SK-N-SH (cell line): ENCODE data around the gene DGKD. TPM values are rescaled to one million over a fixed set of nuclear protein-coding genes. Genes with fewer than 3 reads are reported as not detected.
A peak's percentile ranks its signal among the peaks of the same experiment; 100 is the strongest.

Source experiments
- CTCF ChIA-PET: fragments of 300-600, 350-600 bp; formaldehyde crosslinking; extraction: SDS; loops from one replicate; lab custom pipeline; 2021; lab: Yijun Ruan, JAX
- POLR2A ChIA-PET: fragments of 350-600 bp; sonication (Branson Sonifier 250); formaldehyde crosslinking; extraction: SDS; loops from one replicate; lab custom pipeline; 2020; ENCODE audit warnings: antibody characterized with exemption, inconsistent platforms; lab: Yijun Ruan, JAX
- DNase-seq: peaks from one replicate; pipeline ENCODE4 v3.0.0; 2012
- H2AFZ ChIP-seq: fragments of 200-600 bp; sonication (generic); 2 replicates; pipeline ENCODE4 v1.8.1; 2016; ENCODE audit warnings: antibody characterized with exemption, mild to moderate bottlenecking, low read depth
- H3F3A ChIP-seq: fragments of 200-600 bp; sonication (generic); replicated peaks from 2 replicates; pipeline ENCODE3; 2016; ENCODE audit warnings: antibody characterized with exemption, mild to moderate bottlenecking; ENCODE audit not compliant: insufficient read depth
- H3K27ac ChIP-seq, 2 experiments: fragments of 200-500 bp in 1 of 2; fragments of 200-600 bp in 1 of 2; sonication (Bioruptor generic) in 1 of 2; sonication (generic), shearing (Covaris generic) in 1 of 2; 2 replicates each; pipeline versions ENCODE4 v1.5.1 to v1.6.1; 2014 to 2016; ENCODE audit warnings: low read depth in 2 of 2, inconsistent platforms in 1 of 2, low read length in 1 of 2, mild to moderate bottlenecking in 1 of 2, mixed read lengths in 1 of 2
- H3K27me3 ChIP-seq: fragments of 200-600 bp; sonication (generic), shearing (Covaris generic); 2 replicates; pipeline ENCODE4 v1.6.1; 2016; ENCODE audit warnings: mixed run types; ENCODE audit not compliant: insufficient read depth
- H3K36me3 ChIP-seq, 2 experiments: fragments of 200-500 bp in 1 of 2; fragments of 200-600 bp in 1 of 2; sonication (Bioruptor generic) in 1 of 2; sonication (generic) in 1 of 2; replicated peaks in 1 of 2; 2 replicates each; pipeline versions ENCODE3 to v1.5.1; 2014 to 2016; ENCODE audit warnings: low read length in 1 of 2, mild to moderate bottlenecking in 1 of 2; ENCODE audit not compliant: insufficient read depth in 2 of 2, control insufficient read depth in 1 of 2
- H3K4me1 ChIP-seq, 2 experiments: fragments of 200-500 bp in 1 of 2; fragments of 200-600 bp in 1 of 2; sonication (Bioruptor generic) in 1 of 2; sonication (generic), shearing (Covaris generic) in 1 of 2; 2 replicates each; pipeline versions ENCODE4 v1.5.1 to v1.6.1; 2014 to 2016; ENCODE audit warnings: low read depth in 1 of 2, low read length in 1 of 2, mixed run types in 1 of 2; ENCODE audit not compliant: insufficient read depth in 2 of 2, control insufficient read depth in 1 of 2
- H3K4me2 ChIP-seq: fragments of 200-600 bp; sonication (generic), shearing (Covaris generic); 2 replicates; pipeline ENCODE4 v1.6.1; 2017; ENCODE audit warnings: mixed run types
- H3K4me3 ChIP-seq, 2 experiments: fragments of 200-500 bp in 1 of 2; fragments of 200-600 bp in 1 of 2; sonication (Bioruptor generic) in 1 of 2; sonication (generic), shearing (Covaris generic) in 1 of 2; 2 replicates each; pipeline versions ENCODE4 v1.5.1 to v1.8.1; 2014 to 2016; ENCODE audit warnings: low read depth in 2 of 2, inconsistent platforms in 1 of 2, low read length in 1 of 2, mild to moderate bottlenecking in 1 of 2, mixed read lengths in 1 of 2, moderate library complexity in 1 of 2
- H3K79me2 ChIP-seq: fragments of 200-600 bp; sonication (generic); 2 replicates; pipeline ENCODE4 v1.8.1; 2017; ENCODE audit warnings: mild to moderate bottlenecking; ENCODE audit not compliant: insufficient read depth
- H3K9ac ChIP-seq: fragments of 200-600 bp; sonication (generic); 2 replicates; pipeline ENCODE4 v1.6.1; 2017; ENCODE audit warnings: mixed run types
- H3K9me2 ChIP-seq: fragments of 200-600 bp; sonication (generic); 2 replicates; pipeline ENCODE4 v1.6.1; 2017; ENCODE audit warnings: mixed run types
- H3K9me3 ChIP-seq: fragments of 200-600 bp; sonication (generic); 2 replicates; pipeline ENCODE4 v1.6.1; 2017; ENCODE audit warnings: mixed run types, mild to moderate bottlenecking, moderate library complexity
- H4K20me1 ChIP-seq: fragments of 200-600 bp; sonication (generic); 2 replicates; pipeline ENCODE4 v1.6.1; 2017; ENCODE audit warnings: mild to moderate bottlenecking, mixed run types; ENCODE audit not compliant: insufficient read depth
- EZH2phosphoT487 ChIP-seq: fragments of 200-600 bp; sonication (generic); IDR thresholded peaks from 2 replicates; pipeline ENCODE4 v1.6.1; 2017; ENCODE audit warnings: low read depth, mixed run types, mild to moderate bottlenecking, antibody characterized with exemption, moderate library complexity, borderline replicate concordance
- IRF3 ChIP-seq: fragments of 150-350 bp; IDR thresholded peaks from 2 replicates; pipeline ENCODE4 v1.6.1; 2016; ENCODE audit warnings: mild to moderate bottlenecking, low read depth, low read length
- JUND ChIP-seq: IDR thresholded peaks from 2 replicates; pipeline ENCODE4 v1.4.0; 2012
- MXI1 ChIP-seq: IDR thresholded peaks from 2 replicates; pipeline ENCODE4 v1.6.1; 2012; ENCODE audit warnings: mild to moderate bottlenecking, low read depth, low read length, improper control_type of control experiment
- NRF1 ChIP-seq: IDR thresholded peaks from 2 replicates; pipeline ENCODE4 v1.6.1; 2012; ENCODE audit warnings: low read depth, mild to moderate bottlenecking, low read length
- POLR2AphosphoS5 ChIP-seq: IDR thresholded peaks from 2 replicates; pipeline ENCODE4 v1.6.1; 2012; ENCODE audit warnings: low read depth, low read length
- RAD21 ChIP-seq: IDR thresholded peaks from 2 replicates; pipeline ENCODE4 v1.6.1; 2012; ENCODE audit warnings: mild to moderate bottlenecking, low read length
- RFX5 ChIP-seq: IDR thresholded peaks from 2 replicates; pipeline ENCODE4 v1.6.1; 2012; ENCODE audit warnings: mild to moderate bottlenecking, improper control_type of control experiment, low read length
- TCF12 ChIP-seq: IDR thresholded peaks from 2 replicates; pipeline ENCODE4 v1.4.0; 2012
- TEAD4 ChIP-seq: IDR thresholded peaks from 2 replicates; pipeline ENCODE4 v1.4.0; 2012; ENCODE audit warnings: mild to moderate bottlenecking, borderline replicate concordance; ENCODE audit not compliant: insufficient read depth
- USF1 ChIP-seq: IDR thresholded peaks from 2 replicates; pipeline ENCODE4 v1.4.0; 2012; ENCODE audit warnings: low read depth, borderline replicate concordance
- YY1 ChIP-seq: IDR thresholded peaks from 2 replicates; pipeline ENCODE4 v1.4.0; 2012; ENCODE audit warnings: low read depth, mild to moderate bottlenecking
- WGBS: methylation state at CpG from one replicate; pipeline ENCODE4 v1.1.6; 2017; ENCODE audit warnings: low lambda C conversion rate; 5-methylcytosine and 5-hydroxymethylcytosine counted together
- polyA plus RNA-seq, 3 experiments: library from polyadenylated mRNA; depleted of rRNA; stranded (reverse); fragments of >200 nt; gene quantifications; 2 replicates each; pipeline ENCODE4 v1.2.3, GENCODE V29; 2012
- TF ChIP-seq, protein P1 (sequence below): IDR thresholded peaks from 2 replicates; pipeline ENCODE4 v1.4.0; 2012; ENCODE audit warnings: low read depth

Gene DGKD
- polyA plus RNA-seq, 1 of the 3 experiments (the other 2 are of a cell fraction) = 21.7 TPM

- no peaks in the 10 kb centered on the region for H3K27me3 ChIP-seq
- no peaks in the 10 kb centered on the region for H3K9me3 ChIP-seq
- no peaks in the 10 kb centered on the region for H3K9me2 ChIP-seq
- ChIA-PET POLR2A (no interaction called here), CTCF (interaction anchor here (2.3 kb wide), 1 partner anchor 13 kb away, joined by 7 read pairs; no protein-coding TSS in a partner anchor)
- peaks cover 0 to 34% of the 10 kb centered on the region in 2 experiments; a peak in 3 of 4 replicates for H3K4me1 ChIP-seq
- no peak overlapping the region; the same call in 1 of the 2 replicates for H2AFZ ChIP-seq
- no peak overlapping the region for H3K4me3 ChIP-seq
- no peak for TF ChIP-seq RAD21
- no peak for TF ChIP-seq YY1
- no peak for TF ChIP-seq TCF12
- no peak for TF ChIP-seq MXI1
- TF ChIP-seq RFX5 = no peak
- no peak for TF ChIP-seq USF1
- no peak for TF ChIP-seq EZH2phosphoT487
- TF ChIP-seq TEAD4 = no peak
- no peak for TF ChIP-seq JUND
- DNase-seq = no peak
- H3K9ac ChIP-seq = peak overlapping the region; percentile 37; the same call in 1 of the 2 replicates
- WGBS = 97% methylated on average over 1 of the region's 1 CpG
- peaks cover 0 to 8% of the 10 kb centered on the region in 2 experiments for H3K36me3 ChIP-seq
- H4K20me1 ChIP-seq = no peaks in the 10 kb centered on the region
- H3K79me2 ChIP-seq = peaks cover 69% of the 10 kb centered on the region
- no peak overlapping the region; the same call in 1 of the 2 replicates for H3K4me2 ChIP-seq
- peaks cover 15% of the 10 kb centered on the region for H3F3A ChIP-seq
- peak overlapping the region in 1 of 2 experiments; percentile 92; a peak in 2 of 4 replicates for H3K27ac ChIP-seq
These were observed 76.4 kb downstream of the DGKD start for GRCh38 chr2:233430651-233431050.

GRCh38 chr2:233433029-233433428, 78.7 kb downstream of the DGKD start:
- H3K9me2 ChIP-seq = no peaks in the 10 kb centered on the region
- H3K9me3 ChIP-seq = no peaks in the 10 kb centered on the region
- no peak overlapping the region for H3K27ac ChIP-seq
- peaks cover 0 to 23% of the 10 kb centered on the region in 2 experiments for H3K36me3 ChIP-seq
- POLR2A ChIA-PET = no interaction called here
- WGBS = 98% methylated on average over 2 of the region's 2 CpGs
- H3F3A ChIP-seq = peaks cover 11% of the 10 kb centered on the region
- no peak overlapping the region for H2AFZ ChIP-seq
- no peaks in the 10 kb centered on the region for H4K20me1 ChIP-seq
- peaks cover 49% of the 10 kb centered on the region for H3K79me2 ChIP-seq
- no peak overlapping the region for H3K4me2 ChIP-seq
- peaks cover 0 to 30% of the 10 kb centered on the region in 2 experiments; a peak in 3 of 4 replicates for H3K4me1 ChIP-seq
- no peaks in the 10 kb centered on the region for H3K27me3 ChIP-seq
- TF ChIP-seq, protein P1, sequence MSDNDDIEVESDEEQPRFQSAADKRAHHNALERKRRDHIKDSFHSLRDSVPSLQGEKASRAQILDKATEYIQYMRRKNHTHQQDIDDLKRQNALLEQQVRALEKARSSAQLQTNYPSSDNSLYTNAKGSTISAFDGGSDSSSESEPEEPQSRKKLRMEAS = no peak
- TF ChIP-seq RAD21 (no peak), POLR2AphosphoS5 (no peak), NRF1 (no peak), IRF3 (no peak), RFX5 (no peak)
- no peak overlapping the region for H3K9ac ChIP-seq
- CTCF ChIA-PET = interaction anchor here (1.0 to 2.4 kb wide), 4 partner anchors 10 to 79 kb away, joined by 3 to 10 read pairs (median 5); partner anchors contain the start of gene DGKD
- DNase-seq = no peak
- no peak overlapping the region for H3K4me3 ChIP-seq
